Fibroblast of lung (primary cell): ENCODE measurements around the gene CELSR2. TPM values are rescaled to one million over a fixed set of nuclear protein-coding genes. Genes with fewer than 3 reads are reported as not detected.
"Not testable (repeated sequence)": the region's sequence is repeated elsewhere in the genome, so short reads cannot be mapped to it uniquely, and the experiment has no call there.

Experiments
- DNase-seq, 2 donors: peaks; one replicate each; pipeline versions ENCODE4 v3.0.0 to v3.0.0-alpha.2; 2010; ENCODE audit warnings: low read depth in 2 of 2
- H2AFZ ChIP-seq: 2 replicates; pipeline ENCODE4 v1.5.1; 2012; ENCODE audit warnings: low read length, control low read depth, inconsistent platforms
- H3K27ac ChIP-seq: 2 replicates; pipeline ENCODE4 v1.5.1; 2011; ENCODE audit warnings: low read length, control low read depth; ENCODE audit not compliant: insufficient read depth
- H3K27me3 ChIP-seq: 2 replicates; pipeline ENCODE4 v1.5.1; 2011; ENCODE audit warnings: mild to moderate bottlenecking, low read length; ENCODE audit not compliant: control insufficient read depth, insufficient read depth
- H3K36me3 ChIP-seq: 2 replicates; pipeline ENCODE4 v1.5.1; 2011; ENCODE audit warnings: low read length; ENCODE audit not compliant: control insufficient read depth, insufficient read depth
- H3K4me1 ChIP-seq: 2 replicates; pipeline ENCODE4 v1.5.1; 2011; ENCODE audit warnings: low read length; ENCODE audit not compliant: control insufficient read depth, insufficient read depth; ENCODE audit errors: extremely low read depth
- H3K4me2 ChIP-seq: 2 replicates; pipeline ENCODE4 v1.5.1; 2011; ENCODE audit warnings: low read length, control low read depth; ENCODE audit not compliant: insufficient read depth; ENCODE audit errors: extremely low read depth
- H3K4me3 ChIP-seq, 4 experiments: fragments of 200-600 bp in 1 of 4; sonication (generic) in 1 of 4; replicated peaks in 1 of 4; 2 replicates each; pipeline ENCODE4 v1.5.1; 2011 to 2016; ENCODE audit warnings: low read length in 4 of 4, low read depth in 3 of 4, mild to moderate bottlenecking in 3 of 4, control low read depth in 2 of 4, inconsistent platforms in 1 of 4, mixed read lengths in 1 of 4; ENCODE audit not compliant: insufficient read depth in 1 of 4; ENCODE audit errors: control extremely low read depth in 1 of 4
- H3K79me2 ChIP-seq: 2 replicates; pipeline ENCODE4 v1.5.1; 2012; ENCODE audit warnings: mild to moderate bottlenecking, low read length, inconsistent platforms; ENCODE audit not compliant: control insufficient read depth, insufficient read depth
- H3K9ac ChIP-seq: 2 replicates; pipeline ENCODE4 v1.5.1; 2011; ENCODE audit warnings: mild to moderate bottlenecking, low read length, control low read depth; ENCODE audit not compliant: insufficient read depth
- H3K9me3 ChIP-seq: 2 replicates; pipeline ENCODE4 v1.5.1; 2012; ENCODE audit warnings: low read depth, low read length; ENCODE audit not compliant: control insufficient read depth, insufficient read depth
- H4K20me1 ChIP-seq: 2 replicates; pipeline ENCODE4 v1.5.1; 2011; ENCODE audit warnings: low read length; ENCODE audit not compliant: control insufficient read depth, insufficient read depth; ENCODE audit errors: extremely low read depth
- CTCF ChIP-seq, 2 donors: IDR thresholded peaks in 1 of 2; conservative IDR thresholded peaks in 1 of 2; 1 replicate in 1 of 2; 2 replicates in 1 of 2; pipeline ENCODE4 v1.5.1; 2011 to 2012; ENCODE audit warnings: low read length in 2 of 2, control low read depth in 1 of 2, inconsistent platforms in 1 of 2, low read depth in 1 of 2, mild to moderate bottlenecking in 1 of 2
- EZH2 ChIP-seq: IDR thresholded peaks from 2 replicates; pipeline ENCODE4 v1.5.1; 2012; ENCODE audit warnings: low read length, control low read depth, mild to moderate bottlenecking; ENCODE audit errors: missing control alignments
- polyA plus RNA-seq, 2 donors: library from polyadenylated mRNA; depleted of rRNA in 1 of 2; stranded (reverse) in 1 of 2; unstranded in 1 of 2; fragments of >200 nt; gene quantifications; 2 replicates each; pipeline ENCODE4 v1.2.1, GENCODE V29; 2011 to 2012; ENCODE audit warnings: missing spikeins in 1 of 2
- total RNA-seq: library from RNA; depleted of rRNA; stranded (reverse); fragments of >200 nt; gene quantifications from 2 replicates; pipeline ENCODE4 v1.2.1, GENCODE V29; 2014

The CELSR2 gene
- total and polyA plus RNA-seq, 2 donors (not counting 1 experiment from before 2014, with no cell fraction given) = 0.67 to 3.5 TPM

GRCh38 chr1:109214695-109215623 is 34.4 kb upstream of the CELSR2 start:
- Histone ChIP-seq H4K20me1 (peaks cover 4% of the 10 kb centered on the region), H3K9ac (peak overlapping the region; percentile 81), H3K4me3 (peak overlapping the region; percentile 80 to 91 (median 88)), H3K36me3 (no peaks in the 10 kb centered on the region), H3K4me2 (peak overlapping the region; percentile 92), H3K27me3 (no peaks in the 10 kb centered on the region), H3K9me3 (no peaks in the 10 kb centered on the region), H3K4me1 (no peaks in the 10 kb centered on the region), H2AFZ (no peak overlapping the region), H3K79me2 (peaks cover 54% of the 10 kb centered on the region), H3K27ac (peak overlapping the region; percentile 96)
- peak; percentile 89 to 96 for DNase-seq
- TF ChIP-seq CTCF (conservative IDR thresholded peaks at IDR 0.05 in 1 of 2, IDR thresholded peaks at IDR 0.05 in 1 of 2; ENCODE audit: low read depth in 1 of 2, low read length in 2 of 2) (no peak), EZH2 (no peak)

GRCh38 chr1:109216662-109217061 is 32.7 kb upstream of the CELSR2 start:
- Histone ChIP-seq H3K79me2 (peaks cover 68% of the 10 kb centered on the region), H3K36me3 (no peaks in the 10 kb centered on the region), H3K9ac (no peak overlapping the region), H2AFZ (no peak overlapping the region), H3K4me1 (no peaks in the 10 kb centered on the region), H4K20me1 (peaks cover 7% of the 10 kb centered on the region), H3K9me3 (no peaks in the 10 kb centered on the region), H3K27ac (no peak overlapping the region), H3K4me2 (no peak overlapping the region), H3K27me3 (no peaks in the 10 kb centered on the region), H3K4me3 (peak overlapping the region in 1 of 4 experiments; percentile 46)
- TF ChIP-seq CTCF (conservative IDR thresholded peaks at IDR 0.05 in 1 of 2, IDR thresholded peaks at IDR 0.05 in 1 of 2; ENCODE audit: low read depth in 1 of 2, low read length in 2 of 2) (no peak), EZH2 (no peak)
- no peak for DNase-seq

GRCh38 chr1:109218516-109218915 is 30.8 kb upstream of the CELSR2 start:
- TF ChIP-seq CTCF (conservative IDR thresholded peaks at IDR 0.05 in 1 of 2, IDR thresholded peaks at IDR 0.05 in 1 of 2; ENCODE audit: low read depth in 1 of 2, low read length in 2 of 2) (no peak), EZH2 (no peak)
- DNase-seq = peak in 1 of 2 donors; percentile 22
- Histone ChIP-seq H3K27ac (no peak overlapping the region), H3K4me1 (no peaks in the 10 kb centered on the region), H3K4me2 (no peak overlapping the region), H3K4me3 (no peak overlapping the region), H3K79me2 (peaks cover 83% of the 10 kb centered on the region), H3K27me3 (no peaks in the 10 kb centered on the region), H3K36me3 (no peaks in the 10 kb centered on the region), H4K20me1 (peaks cover 7% of the 10 kb centered on the region), H3K9ac (no peak overlapping the region), H2AFZ (no peak overlapping the region), H3K9me3 (no peaks in the 10 kb centered on the region)

- H2AFZ ChIP-seq, H3K9me3 ChIP-seq, H3K27ac ChIP-seq, H3K9ac ChIP-seq, H3K4me2 ChIP-seq, H3K4me3 ChIP-seq, H4K20me1 ChIP-seq, H3K27me3 ChIP-seq, H3K36me3 ChIP-seq, H3K4me1 ChIP-seq, DNase-seq: not testable (repeated sequence)
- peaks cover 68% of the 10 kb centered on the region for H3K79me2 ChIP-seq
Measured at GRCh38 chr1:109221201-109221600, 28.1 kb upstream of the CELSR2 start.
